ENCODE data around the gene HEPN1.
A peak's percentile ranks its signal among the peaks of the same experiment; 100 is the strongest.

Gene HEPN1

DNA sequence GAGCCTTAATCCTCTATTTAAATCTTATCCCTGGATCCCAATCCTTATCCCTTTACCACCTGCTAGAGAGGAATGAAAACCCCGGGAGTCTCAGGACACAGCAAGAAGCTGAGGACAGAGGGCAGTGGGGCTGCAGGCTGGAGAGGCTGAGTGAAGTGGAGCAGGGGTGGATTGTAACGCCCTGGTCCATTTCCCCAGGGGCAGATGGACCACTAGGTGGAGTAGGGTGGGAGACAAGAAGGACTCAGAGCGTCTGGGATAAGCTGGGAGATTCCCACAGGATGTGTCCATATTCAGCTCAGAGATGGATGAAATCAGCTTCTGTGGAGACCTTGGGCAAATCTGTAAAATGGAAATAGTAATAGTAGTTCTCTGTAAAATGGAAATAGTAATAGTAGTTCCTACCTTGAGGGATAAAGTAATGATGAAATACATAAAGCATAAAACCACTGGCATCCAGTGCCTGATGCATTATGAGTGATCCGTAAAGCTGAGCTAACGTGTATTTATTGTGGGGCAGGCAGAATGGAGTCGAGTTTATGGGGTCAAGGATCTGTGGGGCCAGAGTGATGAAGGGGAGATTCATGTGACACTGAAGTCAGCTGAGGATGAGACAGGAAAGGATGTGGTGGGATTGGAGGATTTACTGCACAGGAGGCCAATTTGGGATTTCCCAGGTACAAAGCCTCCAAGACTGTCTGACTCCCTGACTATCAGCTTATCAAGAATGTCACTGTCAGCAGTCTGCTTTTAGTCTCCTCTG lies 19.5 kb upstream of the HEPN1 start:
- peak; percentile 38 for DNase-seq

GRCh38 chr11:124900464-124900863 lies 18.6 kb upstream of the HEPN1 start:
- peak; percentile 95 for DNase-seq

DNA sequence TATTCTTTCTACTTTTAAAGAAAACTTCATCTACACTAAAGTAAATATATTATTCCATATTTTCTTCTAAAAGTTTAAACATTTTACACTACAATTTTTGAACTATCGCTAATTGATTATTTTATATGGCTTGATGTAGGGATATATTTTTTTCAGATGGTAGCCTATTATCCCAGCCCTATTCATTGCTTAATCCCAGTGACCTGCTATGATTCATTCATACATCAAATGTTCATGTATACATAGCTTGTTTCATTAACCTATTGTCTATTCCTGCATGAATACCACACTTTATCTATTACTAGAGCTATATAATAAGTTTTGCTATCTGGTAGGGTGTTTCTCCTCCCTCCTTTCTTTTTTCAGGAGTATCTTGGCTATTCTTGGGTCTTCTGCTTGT lies 16.4 kb upstream of the HEPN1 start:
- DNase-seq: no peak

DNA sequence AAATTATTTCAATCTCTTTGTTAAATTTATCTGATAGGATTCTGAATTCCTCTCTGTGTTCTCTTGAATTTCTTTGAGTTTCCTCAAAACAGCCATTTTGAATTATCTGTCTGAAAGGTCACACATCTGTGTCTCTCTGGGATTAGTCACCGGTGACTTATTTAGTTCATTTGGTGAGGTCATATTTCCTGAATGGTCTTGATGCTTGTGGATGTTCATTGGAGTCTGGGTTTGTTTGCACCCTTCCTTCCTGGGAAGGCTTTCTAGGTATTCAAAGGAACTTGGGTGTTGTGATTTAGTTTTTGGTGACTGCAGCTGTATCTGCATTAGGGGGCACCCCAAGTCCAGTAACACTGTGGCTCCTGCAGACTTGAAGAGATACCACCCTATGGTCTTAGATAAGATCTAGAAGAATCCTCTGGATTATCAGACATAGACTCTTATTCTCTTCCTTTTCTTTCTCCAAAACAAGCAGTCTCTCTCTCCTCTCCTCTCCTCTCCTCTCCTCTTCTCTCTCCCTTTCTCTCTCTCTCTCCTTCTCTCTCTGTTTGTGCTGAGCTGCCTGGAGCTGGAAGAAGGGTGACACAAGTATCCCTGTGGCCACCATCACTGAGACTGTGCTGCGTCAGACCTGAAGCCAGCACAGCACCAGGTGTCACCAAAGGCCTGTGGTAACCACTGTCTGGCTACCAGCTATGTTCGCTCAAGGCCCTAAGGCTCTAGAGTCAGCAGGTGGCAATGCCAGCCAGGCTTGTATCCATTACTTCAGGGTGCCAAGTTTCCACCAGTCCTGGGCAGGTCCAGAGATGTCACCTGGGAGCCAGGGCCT lies 3.3 kb upstream of the HEPN1 start:
- DNase-seq: no peak

- no peak for DNase-seq
Observed at GRCh38 chr11:124916370-124916710, 2.7 kb upstream of the HEPN1 start.

- peak; percentile 59 for DNase-seq
Observed at GRCh38 chr11:124917115-124917637, 1.9 kb upstream of the HEPN1 start.

DNA sequence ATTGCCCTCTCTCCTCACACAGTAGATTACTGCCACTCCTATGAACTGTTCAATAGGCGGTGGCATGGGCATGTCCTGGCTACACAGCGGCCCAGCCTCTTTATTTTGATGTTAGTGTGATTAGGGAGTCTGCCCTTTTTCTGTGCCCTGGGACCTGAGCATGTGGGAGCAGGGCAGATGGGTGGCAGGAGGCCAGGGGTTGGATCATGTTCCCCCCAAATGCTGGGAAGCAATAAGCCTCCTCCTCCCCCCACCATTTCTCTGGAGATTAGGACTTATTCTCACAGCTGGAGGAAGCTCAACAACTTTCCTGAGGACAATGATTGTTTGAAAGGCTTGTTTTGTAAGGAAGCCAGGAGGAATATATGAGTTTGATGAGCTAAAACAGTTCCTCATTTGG lies 848 bp downstream of the HEPN1 start:
- no peak for DNase-seq

- DNase-seq: no peak
Observed at GRCh38 chr11:124920356-124920755, 1.3 kb downstream of the HEPN1 start.

DNA sequence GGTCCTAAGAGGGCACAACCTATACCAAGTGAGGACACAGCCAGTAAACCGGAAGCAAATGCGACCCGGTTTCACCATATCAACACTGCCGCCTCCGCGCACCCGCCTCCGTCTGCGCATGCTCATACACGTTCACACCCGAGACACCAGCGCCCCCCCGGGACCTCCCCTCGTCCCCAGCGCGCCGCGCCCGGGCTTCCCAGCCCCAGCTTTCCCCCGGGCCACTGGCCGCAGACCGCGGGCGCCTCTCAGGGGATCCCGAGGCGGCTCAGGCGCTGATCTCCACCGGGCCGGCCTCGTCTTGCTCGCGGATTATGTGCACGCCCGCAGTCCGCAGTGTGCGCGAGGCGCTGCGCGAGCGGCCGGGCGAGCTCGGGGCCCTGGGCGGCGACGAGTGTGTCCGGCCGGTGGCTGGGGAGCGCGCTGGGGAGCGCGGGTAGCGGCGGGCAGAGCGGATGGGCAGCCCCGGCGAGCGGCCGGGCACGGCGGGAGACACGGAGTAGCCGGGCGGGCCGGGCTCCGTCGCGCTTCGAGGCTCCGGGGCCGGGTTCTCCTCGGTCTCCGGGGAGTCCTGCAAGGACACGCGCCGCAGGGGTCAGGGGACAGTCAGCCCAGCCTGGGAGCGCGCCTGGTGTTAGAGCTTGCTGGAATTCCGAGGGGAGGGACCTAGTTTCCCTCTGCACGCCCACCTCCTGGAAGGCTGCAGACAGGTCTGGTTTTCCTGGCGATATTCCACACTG lies 2.0 kb downstream of the HEPN1 start:
- peak; percentile 79 for DNase-seq

GRCh38 chr11:124922831-124923230 lies 3.8 kb downstream of the HEPN1 start:
- DNase-seq: no peak

- no peak for DNase-seq
Observed at GRCh38 chr11:124923296-124923695, 4.2 kb downstream of the HEPN1 start.

GRCh38 chr11:124928942-124929665 lies 10.1 kb downstream of the HEPN1 start:
- DNase-seq: no peak

DNA sequence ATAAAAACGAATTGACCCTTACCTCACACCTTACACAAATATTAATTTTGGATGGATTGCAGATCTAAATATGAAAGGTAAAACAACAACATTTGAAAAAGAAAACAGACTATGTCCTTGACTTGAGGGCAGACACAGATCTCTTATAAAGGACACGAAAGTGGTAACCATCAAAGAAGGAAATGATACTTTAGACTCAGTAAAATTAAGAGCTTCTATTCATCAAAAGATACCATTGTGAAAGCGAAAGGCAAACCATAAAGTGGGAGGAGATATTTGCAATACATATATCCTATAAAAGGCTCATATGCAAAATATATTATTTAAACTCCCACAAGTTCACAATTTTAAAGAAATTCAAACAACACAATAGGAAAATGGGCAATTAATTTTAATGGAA lies 11.7 kb downstream of the HEPN1 start:
- no peak for DNase-seq

- DNase-seq: peak; percentile 80
Observed at GRCh38 chr11:124934862-124935547, 16.0 kb downstream of the HEPN1 start.

DNA sequence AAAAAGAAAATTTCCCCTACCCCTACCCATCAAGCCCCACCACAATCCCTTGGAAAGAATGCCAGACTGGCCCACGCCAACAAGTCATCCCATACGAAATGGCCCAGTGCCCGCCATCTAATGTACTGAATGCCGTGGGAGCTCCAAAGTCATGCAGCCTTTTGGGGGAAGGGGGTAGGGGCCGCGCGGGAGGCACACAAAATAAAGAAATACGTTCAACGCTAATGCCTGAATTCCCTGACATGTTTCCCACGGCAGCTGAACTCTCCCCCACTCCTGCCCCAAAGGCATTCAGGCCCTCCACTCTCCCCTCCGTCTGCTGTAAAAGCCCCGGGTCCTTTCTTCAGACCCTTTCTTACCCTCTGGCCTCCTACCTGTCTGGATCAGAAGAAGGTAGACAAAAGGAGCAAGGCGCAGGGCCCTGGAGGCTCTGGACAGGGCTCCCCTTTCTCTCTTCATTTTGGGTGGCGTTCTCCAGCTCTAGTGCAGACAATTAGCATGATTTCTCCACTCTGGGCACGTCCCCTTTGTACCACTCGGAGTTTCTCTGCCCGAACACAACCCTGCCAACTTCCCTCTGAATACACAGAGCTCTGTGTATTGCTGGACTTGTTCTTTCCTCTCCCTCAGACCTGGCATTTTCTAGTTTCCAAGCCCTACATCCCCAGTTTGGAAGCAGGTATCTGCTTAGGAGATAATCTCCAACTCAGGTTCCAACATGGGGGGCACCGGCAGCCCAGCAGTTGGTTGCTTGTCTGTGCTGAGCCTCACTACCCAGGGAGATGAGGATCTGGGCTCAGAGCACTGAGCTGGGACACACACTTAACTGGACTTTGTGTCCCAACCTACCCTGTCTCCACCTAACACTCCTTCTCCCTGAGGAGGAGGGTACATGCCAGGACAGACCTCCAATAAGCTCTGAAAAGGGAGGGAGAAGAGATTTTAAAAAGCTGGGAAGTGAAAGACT lies 16.8 kb downstream of the HEPN1 start, which contains the start of gene HEPACAM:
Gene HEPACAM, minus strand, starts transcription at position 500 of the 967 bp plus-strand sequence. Its CDS starts 41 bp downstream, at position 459.
- DNase-seq: no peak

- DNase-seq: no peak
Observed at GRCh38 chr11:124937336-124937935, 18.4 kb downstream of the HEPN1 start.

DNA sequence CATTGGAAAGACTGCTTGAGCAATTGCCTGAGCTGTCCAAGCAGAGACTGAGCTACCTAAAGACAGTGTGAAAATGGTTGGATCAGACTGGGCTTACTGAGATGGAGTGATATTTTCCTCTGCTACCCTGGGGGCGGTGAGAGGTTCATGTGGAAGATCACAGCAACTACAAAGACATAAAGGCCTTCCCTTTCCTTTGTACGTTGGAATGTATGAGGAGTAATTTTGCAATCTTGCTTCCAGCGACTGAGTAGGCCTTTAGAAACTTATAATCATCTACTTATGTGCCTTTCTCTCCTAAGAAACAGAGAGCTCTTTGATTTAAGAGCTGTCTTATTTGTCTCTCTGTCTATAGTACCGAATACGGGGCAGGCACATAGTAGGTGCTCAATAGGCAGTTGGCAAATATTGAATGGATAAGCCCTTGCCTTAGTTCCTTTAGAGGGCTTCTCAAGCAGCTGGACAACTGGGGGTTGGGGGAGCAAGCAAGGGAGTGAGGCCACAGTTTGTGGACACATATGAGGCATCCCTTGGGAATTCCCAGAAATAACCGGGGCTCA lies 19.2 kb downstream of the HEPN1 start:
- DNase-seq: peak; percentile 30

GRCh38 chr11:124938970-124939369 lies 19.9 kb downstream of the HEPN1 start:
- no peak for DNase-seq

DNA sequence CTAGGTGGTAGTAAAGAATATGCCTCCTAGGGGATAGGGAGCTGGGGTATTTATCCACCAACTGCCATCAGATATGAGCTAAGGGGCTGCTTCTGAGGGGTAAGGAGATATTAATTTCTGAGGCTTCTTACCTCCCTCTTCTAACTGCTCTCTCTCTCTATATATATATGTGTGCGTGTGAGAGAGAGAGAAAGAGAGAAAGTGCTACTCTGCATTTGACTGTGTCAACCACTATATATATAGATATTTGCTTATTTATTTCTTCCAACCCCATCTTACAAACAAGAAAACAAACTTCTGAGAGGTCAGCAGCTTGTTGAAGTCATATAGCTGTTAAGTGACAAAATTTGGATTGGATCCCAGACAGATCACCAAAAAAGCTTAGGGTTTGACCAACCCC lies 22.7 kb downstream of the HEPN1 start:
- no peak for DNase-seq
